ENCODE measurements around the gene ISG20. TPM values are rescaled to one million over a fixed set of nuclear protein-coding genes. Genes with fewer than 3 reads are reported as not detected.

ISG20 gene
- total and polyA plus RNA-seq, 9 donors: 0.35 to 1.8 (median 0.71) TPM

- 89% methylated on average over 11 of the region's 13 CpGs for WGBS (ENCODE audit: insufficient coverage)
- H3K27me3 ChIP-seq (ENCODE audit: control insufficient read depth, insufficient read depth, low read length): no peaks in the 10 kb centered on the region
- H3K27ac ChIP-seq (ENCODE audit: low read length): no peak overlapping the region
- H3K4me1 ChIP-seq (ENCODE audit: control insufficient read depth, insufficient read depth, low read length): peaks cover 21% of the 10 kb centered on the region
- no peak overlapping the region for H3K4me3 ChIP-seq (ENCODE audit: low read length)
- H3K9me3 ChIP-seq (replicated peaks; ENCODE audit: control insufficient read depth, low read depth, low read length): no peaks in the 10 kb centered on the region
- no peaks in the 10 kb centered on the region for H3K36me3 ChIP-seq (ENCODE audit: control insufficient read depth, insufficient read depth, low read length)
- DNase-seq: no peak
These were observed 14.6 kb downstream of the ISG20 start for GRCh38 chr15:88653200-88654064.

- H3K36me3 ChIP-seq (ENCODE audit: control insufficient read depth, insufficient read depth, low read length): no peaks in the 10 kb centered on the region
- no peaks in the 10 kb centered on the region for H3K27me3 ChIP-seq (ENCODE audit: control insufficient read depth, insufficient read depth, low read length)
- 88% methylated on average over 18 of the region's 18 CpGs for WGBS (ENCODE audit: insufficient coverage)
- no peaks in the 10 kb centered on the region for H3K9me3 ChIP-seq (replicated peaks; ENCODE audit: control insufficient read depth, low read depth, low read length)
- no peak for DNase-seq
- H3K27ac ChIP-seq (ENCODE audit: low read length): no peak overlapping the region
- peaks cover 24% of the 10 kb centered on the region for H3K4me1 ChIP-seq (ENCODE audit: control insufficient read depth, insufficient read depth, low read length)
- no peak overlapping the region for H3K4me3 ChIP-seq (ENCODE audit: low read length)
These were observed 15.8 kb downstream of the ISG20 start for GRCh38 chr15:88654430-88655102.

- Histone ChIP-seq H3K4me3 (ENCODE audit: low read length) (no peak overlapping the region), H3K36me3 (ENCODE audit: control insufficient read depth, insufficient read depth, low read length) (no peaks in the 10 kb centered on the region), H3K9me3 (replicated peaks; ENCODE audit: control insufficient read depth, low read depth, low read length) (no peaks in the 10 kb centered on the region), H3K27ac (ENCODE audit: low read length) (no peak overlapping the region), H3K4me1 (ENCODE audit: control insufficient read depth, insufficient read depth, low read length) (peaks cover 25% of the 10 kb centered on the region), H3K27me3 (ENCODE audit: control insufficient read depth, insufficient read depth, low read length) (no peaks in the 10 kb centered on the region)
- DNase-seq: no peak
- 77% methylated on average over 12 of the region's 14 CpGs for WGBS (ENCODE audit: insufficient coverage)
These were observed 16.3 kb downstream of the ISG20 start for GRCh38 chr15:88655103-88655553.

DNA sequence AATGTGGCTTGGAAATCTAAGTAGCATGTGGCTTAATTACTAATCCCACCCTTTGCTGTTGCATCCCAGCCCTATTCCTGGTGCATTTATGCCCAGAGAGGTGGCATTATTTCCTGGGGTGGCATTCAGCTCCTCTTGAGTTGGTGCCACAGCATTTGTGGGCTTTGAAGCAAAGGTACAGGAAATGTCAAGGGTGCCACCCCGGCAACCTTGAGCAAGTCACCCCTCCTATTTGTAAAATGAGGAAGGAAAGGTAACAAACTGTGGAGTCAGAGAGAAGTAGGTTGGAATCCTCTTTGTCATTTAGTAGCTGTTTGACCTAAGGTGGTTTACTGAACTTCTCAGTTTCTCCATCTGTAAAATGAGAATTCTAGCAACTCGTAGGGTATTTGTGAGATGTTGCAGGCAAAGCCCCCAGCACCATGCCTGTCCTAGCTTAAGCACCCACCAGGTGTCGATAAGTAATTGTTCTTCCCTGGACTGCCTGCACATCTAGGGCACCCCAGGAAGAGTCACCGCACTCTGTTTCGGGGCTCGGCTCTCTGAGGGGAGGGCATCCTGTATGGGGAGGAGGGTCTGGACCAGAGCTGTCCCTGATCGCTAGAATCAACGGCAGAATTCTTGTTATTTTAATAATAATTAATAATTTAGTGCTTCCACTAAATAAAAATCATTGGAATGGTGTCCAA is 17.1 kb downstream of the ISG20 start:
- Histone ChIP-seq H3K27ac (ENCODE audit: low read length) (no peak overlapping the region), H3K4me3 (ENCODE audit: low read length) (no peak overlapping the region), H3K27me3 (ENCODE audit: control insufficient read depth, insufficient read depth, low read length) (no peaks in the 10 kb centered on the region), H3K9me3 (replicated peaks; ENCODE audit: control insufficient read depth, low read depth, low read length) (no peaks in the 10 kb centered on the region), H3K4me1 (ENCODE audit: control insufficient read depth, insufficient read depth, low read length) (peaks cover 28% of the 10 kb centered on the region), H3K36me3 (ENCODE audit: control insufficient read depth, insufficient read depth, low read length) (no peaks in the 10 kb centered on the region)
- no peak for DNase-seq
- no CpG with 5 or more reads among the region's 8 CpGs for WGBS (ENCODE audit: insufficient coverage)

DNA sequence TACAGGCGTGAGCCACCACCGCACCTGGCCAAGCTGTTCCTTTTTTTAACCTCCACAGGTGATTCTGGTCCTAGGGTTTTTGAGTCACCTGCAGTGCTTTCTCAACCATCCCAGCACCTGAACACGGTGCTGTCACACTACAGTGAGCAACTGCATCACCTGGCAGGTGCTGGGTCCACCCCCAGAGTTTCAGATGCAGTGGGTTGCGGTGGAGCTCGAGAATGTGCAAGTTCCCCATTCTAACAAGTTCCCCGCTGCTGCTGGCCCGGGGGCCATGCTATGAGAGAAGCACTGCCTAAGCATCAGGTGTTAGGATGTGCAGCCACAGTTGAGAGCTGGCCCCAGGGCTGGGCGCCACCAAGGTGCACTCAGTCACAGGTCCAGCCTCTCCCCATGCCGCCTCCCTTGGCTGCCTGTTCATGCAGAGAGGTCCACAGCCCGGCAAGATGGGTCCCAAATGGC is 18.0 kb downstream of the ISG20 start:
- Histone ChIP-seq H3K4me3 (ENCODE audit: low read length) (no peak overlapping the region), H3K4me1 (ENCODE audit: control insufficient read depth, insufficient read depth, low read length) (peaks cover 30% of the 10 kb centered on the region), H3K27me3 (ENCODE audit: control insufficient read depth, insufficient read depth, low read length) (no peaks in the 10 kb centered on the region), H3K36me3 (ENCODE audit: control insufficient read depth, insufficient read depth, low read length) (no peaks in the 10 kb centered on the region), H3K27ac (ENCODE audit: low read length) (no peak overlapping the region), H3K9me3 (replicated peaks; ENCODE audit: control insufficient read depth, low read depth, low read length) (no peaks in the 10 kb centered on the region)
- DNase-seq: no peak
- 78% methylated on average over 9 of the region's 10 CpGs for WGBS (ENCODE audit: insufficient coverage)

- 0% methylated on average over 6 of the region's 13 CpGs for WGBS (ENCODE audit: insufficient coverage)
- Histone ChIP-seq H3K4me3 (ENCODE audit: low read length) (no peak overlapping the region), H3K27ac (ENCODE audit: low read length) (no peak overlapping the region)
These were observed 18.7 kb downstream of the ISG20 start for GRCh38 chr15:88657326-88658069.

DNA sequence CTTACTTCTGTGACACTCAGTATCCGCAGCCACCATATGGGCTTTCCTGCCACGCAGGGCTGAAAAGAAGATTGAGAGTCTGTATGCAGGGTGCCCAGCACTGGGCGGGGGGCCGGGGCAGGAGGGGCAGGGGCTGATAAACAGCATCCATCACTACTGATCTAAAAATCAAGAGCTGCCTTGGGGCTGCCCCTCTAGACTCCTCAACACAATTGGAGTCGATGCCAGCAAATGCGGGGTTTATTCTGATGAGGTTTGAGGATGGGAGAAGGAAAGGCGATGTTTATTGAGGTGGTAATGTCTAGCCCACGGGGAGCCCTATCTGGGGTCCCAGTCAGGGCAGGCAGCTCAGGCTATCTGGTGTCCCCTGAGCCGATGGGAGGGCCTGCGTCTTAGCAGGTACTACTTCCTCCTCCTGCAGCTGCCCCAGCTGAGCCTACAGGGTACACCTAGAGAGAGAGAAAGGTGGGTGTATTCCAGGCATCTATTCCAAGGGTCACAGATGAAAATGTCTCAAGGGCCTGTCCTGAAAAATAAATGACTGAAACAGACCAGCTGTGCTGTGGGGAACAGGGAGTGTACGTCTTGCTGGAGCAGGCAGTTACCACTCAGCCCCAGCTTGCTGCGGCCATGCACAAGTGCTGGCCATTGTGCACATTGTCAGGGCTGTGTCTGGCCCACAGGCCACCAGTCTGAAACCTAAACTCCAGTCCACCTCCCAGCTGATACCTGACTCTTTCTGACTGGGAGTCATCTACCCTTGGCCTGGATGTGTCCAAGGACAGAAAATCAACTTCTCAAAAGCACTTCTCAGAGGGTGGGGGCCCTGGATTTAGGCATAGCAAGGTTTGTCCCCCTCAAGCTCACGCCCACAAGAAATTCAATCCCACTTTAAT is 19.5 kb downstream of the ISG20 start:
- Histone ChIP-seq H3K27ac (ENCODE audit: low read length) (no peak overlapping the region), H3K4me1 (ENCODE audit: control insufficient read depth, insufficient read depth, low read length) (peaks cover 30% of the 10 kb centered on the region), H3K9me3 (replicated peaks; ENCODE audit: control insufficient read depth, low read depth, low read length) (no peaks in the 10 kb centered on the region), H3K27me3 (ENCODE audit: control insufficient read depth, insufficient read depth, low read length) (no peaks in the 10 kb centered on the region), H3K36me3 (ENCODE audit: control insufficient read depth, insufficient read depth, low read length) (no peaks in the 10 kb centered on the region), H3K4me3 (ENCODE audit: low read length) (no peak overlapping the region)
- 66% methylated on average over 5 of the region's 13 CpGs for WGBS (ENCODE audit: insufficient coverage)
- DNase-seq: no peak

More at GRCh38 chr15:88657326-88658069, 18.7 kb downstream of the ISG20 start:
- peak; percentile 69 for DNase-seq
- Histone ChIP-seq H3K9me3 (replicated peaks; ENCODE audit: control insufficient read depth, low read depth, low read length) (no peaks in the 10 kb centered on the region), H3K27me3 (ENCODE audit: control insufficient read depth, insufficient read depth, low read length) (no peaks in the 10 kb centered on the region), H3K36me3 (ENCODE audit: control insufficient read depth, insufficient read depth, low read length) (no peaks in the 10 kb centered on the region), H3K4me1 (ENCODE audit: control insufficient read depth, insufficient read depth, low read length) (peaks cover 30% of the 10 kb centered on the region)

DNA sequence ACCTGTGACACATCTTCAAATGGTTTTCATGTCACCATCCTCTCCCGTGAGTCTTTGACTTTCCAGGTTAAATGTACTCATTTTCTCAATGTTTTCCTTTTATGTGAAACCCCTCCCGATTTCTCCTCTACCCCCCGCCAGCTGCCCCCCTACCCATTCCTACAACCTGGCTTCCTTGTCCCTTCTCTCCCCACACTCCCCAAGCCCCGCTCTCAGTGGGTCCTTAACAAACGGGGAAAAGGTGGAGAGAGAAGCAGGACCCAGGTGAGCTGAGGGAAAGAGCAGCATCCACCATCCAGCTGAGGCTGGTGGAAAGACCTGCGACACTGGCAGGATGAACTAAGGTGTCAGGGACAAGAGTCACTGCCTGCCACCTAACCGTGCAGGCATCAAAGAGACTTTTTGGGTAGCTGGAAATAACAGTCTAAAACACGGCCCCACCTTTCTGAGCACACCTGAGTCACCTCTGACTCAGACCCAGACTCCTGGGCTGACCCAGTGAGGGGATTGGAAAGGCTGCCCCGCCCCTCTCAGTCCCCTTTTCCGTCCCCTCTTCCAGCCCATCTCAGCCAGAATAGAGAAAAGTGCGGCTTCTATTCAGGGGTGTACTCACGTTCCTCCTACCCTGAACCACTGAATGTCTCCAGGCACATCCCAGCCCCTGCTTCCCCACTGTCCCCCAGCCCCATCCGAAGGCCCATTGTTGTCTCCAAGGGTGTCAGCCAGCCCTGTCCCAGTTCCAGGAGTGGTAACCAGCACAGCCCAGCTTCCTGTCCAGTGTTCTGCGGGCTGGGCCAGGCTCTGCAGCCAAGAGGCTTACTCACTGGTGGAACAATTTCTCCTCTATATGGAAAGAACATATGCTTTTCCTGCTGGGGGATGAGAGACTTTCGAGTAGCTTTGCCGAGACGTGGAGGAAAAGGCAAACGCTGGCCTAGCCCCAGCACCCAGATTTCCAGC is 20.4 kb downstream of the ISG20 start:
- 32% methylated on average over 14 of the region's 18 CpGs for WGBS (ENCODE audit: insufficient coverage)

More for the DNA sequence above, 20.4 kb downstream of the ISG20 start:
- Histone ChIP-seq H3K4me3 (ENCODE audit: low read length) (no peak overlapping the region), H3K27me3 (ENCODE audit: control insufficient read depth, insufficient read depth, low read length) (no peaks in the 10 kb centered on the region), H3K4me1 (ENCODE audit: control insufficient read depth, insufficient read depth, low read length) (peaks cover 30% of the 10 kb centered on the region), H3K9me3 (replicated peaks; ENCODE audit: control insufficient read depth, low read depth, low read length) (no peaks in the 10 kb centered on the region), H3K36me3 (ENCODE audit: control insufficient read depth, insufficient read depth, low read length) (no peaks in the 10 kb centered on the region), H3K27ac (ENCODE audit: low read length) (peak overlapping the region; percentile 71)
- peak; percentile 92 for DNase-seq

Data from muscle of leg (tissue), 11 donors.